Measurements from ENCODE around the gene ANKRD2. TPM values are rescaled to one million over a fixed set of nuclear protein-coding genes. Genes with fewer than 3 reads are reported as not detected.
A peak's percentile ranks its signal among the peaks of the same experiment; 100 is the strongest.

ANKRD2 gene
- total RNA-seq, 1 donor from 2014 or later, result not detected

- Histone ChIP-seq H3K27ac (peak overlapping the region; percentile 88 to 99), H3K36me3 (no peaks in the 10 kb centered on the region), H3K9me3 (no peaks in the 10 kb centered on the region), H3K4me1 (peaks cover 9 to 49% of the 10 kb centered on the region in 2 donors), H3K4me3 (no peak overlapping the region), H3K27me3 (no peaks in the 10 kb centered on the region)
- intact Hi-C loops (cut with DNase I), result loop anchor here (1.0 kb wide), 1 partner anchor 22 kb away; no protein-coding TSS in a partner anchor
- no peak for TF ChIP-seq CTCF (IDR thresholded peaks at IDR 0.05)
- DNase-seq (ENCODE audit: low spot score in 2 of 2), result peak; percentile 56 to 95
These were observed 23.8 kb downstream of the ANKRD2 start for GRCh38 chr10:97596101-97597082.

GRCh38 chr10:97597778-97598177 is 25.2 kb downstream of the ANKRD2 start:
- intact Hi-C loops (cut with DNase I), result no loop called here
- no peak for DNase-seq (ENCODE audit: low spot score in 2 of 2)
- Histone ChIP-seq H3K4me3 (no peak overlapping the region), H3K4me1 (peaks cover 9 to 50% of the 10 kb centered on the region in 2 donors), H3K27ac (peak overlapping the region; percentile 88 to 99), H3K27me3 (no peaks in the 10 kb centered on the region), H3K9me3 (no peaks in the 10 kb centered on the region), H3K36me3 (no peaks in the 10 kb centered on the region)
- TF ChIP-seq CTCF (IDR thresholded peaks at IDR 0.05), result no peak

- TF ChIP-seq CTCF (IDR thresholded peaks at IDR 0.05), result no peak
- Histone ChIP-seq H3K9me3 (no peaks in the 10 kb centered on the region), H3K27ac (peak overlapping the region; percentile 88 to 99), H3K4me1 (peaks cover 9 to 45% of the 10 kb centered on the region in 2 donors), H3K27me3 (no peaks in the 10 kb centered on the region), H3K4me3 (no peak overlapping the region), H3K36me3 (no peaks in the 10 kb centered on the region)
- DNase-seq (ENCODE audit: low spot score in 2 of 2), result no peak
- intact Hi-C loops (cut with DNase I), result no loop called here
These were observed 26.1 kb downstream of the ANKRD2 start for GRCh38 chr10:97598407-97599271.

- no peaks in the 10 kb centered on the region for H3K9me3 ChIP-seq
- intact Hi-C loops (cut with DNase I), result no loop called here
- no peak overlapping the region for H3K4me3 ChIP-seq
- H3K4me1 ChIP-seq, result peaks cover 6 to 39% of the 10 kb centered on the region in 2 donors
- no peak for DNase-seq (ENCODE audit: low spot score in 2 of 2)
- peak overlapping the region in 1 of 2 donors; percentile 99 for H3K27ac ChIP-seq
- no peak for TF ChIP-seq CTCF (IDR thresholded peaks at IDR 0.05)
- H3K36me3 ChIP-seq, result no peaks in the 10 kb centered on the region
- H3K27me3 ChIP-seq, result no peaks in the 10 kb centered on the region
These were observed 26.7 kb downstream of the ANKRD2 start for GRCh38 chr10:97599272-97599619.

GRCh38 chr10:97600616-97601015 is 28.0 kb downstream of the ANKRD2 start:
- intact Hi-C loops (cut with DNase I), result no loop called here
- Histone ChIP-seq H3K27ac (peak overlapping the region in 1 of 2 donors; percentile 41), H3K36me3 (no peaks in the 10 kb centered on the region), H3K4me3 (no peak overlapping the region), H3K4me1 (peaks cover 2 to 25% of the 10 kb centered on the region in 2 donors), H3K27me3 (no peaks in the 10 kb centered on the region), H3K9me3 (no peaks in the 10 kb centered on the region)
- no peak for TF ChIP-seq CTCF (IDR thresholded peaks at IDR 0.05)
- no peak for DNase-seq (ENCODE audit: low spot score in 2 of 2)

Measured in ascending aorta (tissue), 2 donors.